OCI-LY1 (cell line): Measurements from ENCODE around the gene TPM3.

Source experiments
- EZH2 ChIP-seq: fragments of 200-600 bp; sonication (generic), shearing (Covaris generic); IDR thresholded peaks from 2 replicates; pipeline ENCODE4 v1.8.0; 2017; ENCODE audit warnings: borderline replicate concordance, mixed run types, mild to moderate bottlenecking, antibody characterized with exemption, low read length, moderate library complexity, mixed read lengths
- TF ChIP-seq, protein P1 (sequence below): fragments of 200-600 bp; sonication (generic), shearing (Covaris generic); IDR thresholded peaks from 2 replicates; pipeline ENCODE4 v1.5.1; 2017; ENCODE audit warnings: mild to moderate bottlenecking, antibody characterized with exemption, low read length, moderate library complexity, mixed read lengths

DNA sequence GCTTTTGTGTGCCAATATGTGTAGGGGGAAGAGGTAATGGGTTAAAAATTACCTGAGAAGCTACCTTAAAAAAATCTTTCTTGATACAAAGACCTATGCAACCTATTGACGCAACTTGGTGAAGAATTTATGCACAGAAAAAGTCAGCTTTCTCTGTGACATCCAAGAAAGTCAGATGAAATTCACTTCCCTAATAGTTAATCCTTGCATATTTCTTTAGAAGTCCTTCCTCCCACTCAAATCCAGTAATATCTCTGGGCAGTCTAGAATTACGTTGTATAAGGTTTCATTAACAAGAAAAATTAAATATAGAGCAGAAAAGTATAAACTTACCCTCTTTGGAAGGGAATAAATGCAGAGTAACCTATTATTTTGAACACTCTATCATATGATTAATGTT, 31.7 kb upstream of the TPM3 start:
- TF ChIP-seq EZH2: no peak
- TF ChIP-seq, protein P1, sequence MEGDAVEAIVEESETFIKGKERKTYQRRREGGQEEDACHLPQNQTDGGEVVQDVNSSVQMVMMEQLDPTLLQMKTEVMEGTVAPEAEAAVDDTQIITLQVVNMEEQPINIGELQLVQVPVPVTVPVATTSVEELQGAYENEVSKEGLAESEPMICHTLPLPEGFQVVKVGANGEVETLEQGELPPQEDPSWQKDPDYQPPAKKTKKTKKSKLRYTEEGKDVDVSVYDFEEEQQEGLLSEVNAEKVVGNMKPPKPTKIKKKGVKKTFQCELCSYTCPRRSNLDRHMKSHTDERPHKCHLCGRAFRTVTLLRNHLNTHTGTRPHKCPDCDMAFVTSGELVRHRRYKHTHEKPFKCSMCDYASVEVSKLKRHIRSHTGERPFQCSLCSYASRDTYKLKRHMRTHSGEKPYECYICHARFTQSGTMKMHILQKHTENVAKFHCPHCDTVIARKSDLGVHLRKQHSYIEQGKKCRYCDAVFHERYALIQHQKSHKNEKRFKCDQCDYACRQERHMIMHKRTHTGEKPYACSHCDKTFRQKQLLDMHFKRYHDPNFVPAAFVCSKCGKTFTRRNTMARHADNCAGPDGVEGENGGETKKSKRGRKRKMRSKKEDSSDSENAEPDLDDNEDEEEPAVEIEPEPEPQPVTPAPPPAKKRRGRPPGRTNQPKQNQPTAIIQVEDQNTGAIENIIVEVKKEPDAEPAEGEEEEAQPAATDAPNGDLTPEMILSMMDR: no peak
